ENCODE measurements around the gene PHACTR1. TPM values are rescaled to one million over a fixed set of nuclear protein-coding genes. Genes with fewer than 3 reads are reported as not detected.
A peak's percentile ranks its signal among the peaks of the same experiment; 100 is the strongest.

PHACTR1 gene
- total RNA-seq, 1 donor from 2014 or later = 50.7 TPM

DNA sequence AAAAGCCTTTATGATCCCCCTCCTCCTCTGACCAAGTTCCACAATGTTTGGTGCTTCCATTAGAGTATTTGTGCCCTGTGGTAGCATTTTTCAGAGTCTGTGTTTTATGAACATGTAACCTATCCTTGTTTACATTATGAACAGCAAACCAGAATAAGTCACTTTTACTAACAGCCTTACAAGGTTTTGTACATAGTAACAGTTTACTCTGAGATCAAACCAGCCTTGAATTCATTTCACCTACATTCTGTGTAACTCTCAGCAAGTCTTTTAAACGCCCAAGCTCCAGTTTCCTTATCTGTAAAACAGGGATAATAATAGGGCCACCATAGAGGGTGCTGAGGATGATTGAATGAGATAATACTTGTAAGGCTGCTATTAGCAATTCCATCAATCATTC is 175.0 kb downstream of the PHACTR1 start:
- Mint-ChIP-seq H3K9me3 (ENCODE audit: unreplicated experiment) (peaks cover 2% of the 10 kb centered on the region), H3K36me3 (ENCODE audit: unreplicated experiment) (peaks cover 15% of the 10 kb centered on the region), H3K4me1 (ENCODE audit: low read depth, unreplicated experiment) (peaks cover 22% of the 10 kb centered on the region), H3K4me3 (ENCODE audit: unreplicated experiment) (no peak overlapping the region), H3K27me3 (ENCODE audit: unreplicated experiment) (peaks cover 6% of the 10 kb centered on the region), H3K27ac (ENCODE audit: unreplicated experiment) (no peak overlapping the region)
- no peak for DNase-seq
- TF ChIP-seq, protein P1, sequence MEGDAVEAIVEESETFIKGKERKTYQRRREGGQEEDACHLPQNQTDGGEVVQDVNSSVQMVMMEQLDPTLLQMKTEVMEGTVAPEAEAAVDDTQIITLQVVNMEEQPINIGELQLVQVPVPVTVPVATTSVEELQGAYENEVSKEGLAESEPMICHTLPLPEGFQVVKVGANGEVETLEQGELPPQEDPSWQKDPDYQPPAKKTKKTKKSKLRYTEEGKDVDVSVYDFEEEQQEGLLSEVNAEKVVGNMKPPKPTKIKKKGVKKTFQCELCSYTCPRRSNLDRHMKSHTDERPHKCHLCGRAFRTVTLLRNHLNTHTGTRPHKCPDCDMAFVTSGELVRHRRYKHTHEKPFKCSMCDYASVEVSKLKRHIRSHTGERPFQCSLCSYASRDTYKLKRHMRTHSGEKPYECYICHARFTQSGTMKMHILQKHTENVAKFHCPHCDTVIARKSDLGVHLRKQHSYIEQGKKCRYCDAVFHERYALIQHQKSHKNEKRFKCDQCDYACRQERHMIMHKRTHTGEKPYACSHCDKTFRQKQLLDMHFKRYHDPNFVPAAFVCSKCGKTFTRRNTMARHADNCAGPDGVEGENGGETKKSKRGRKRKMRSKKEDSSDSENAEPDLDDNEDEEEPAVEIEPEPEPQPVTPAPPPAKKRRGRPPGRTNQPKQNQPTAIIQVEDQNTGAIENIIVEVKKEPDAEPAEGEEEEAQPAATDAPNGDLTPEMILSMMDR (IDR thresholded peaks at IDR 0.05; ENCODE audit: partially characterized antibody, unreplicated experiment) = no peak

DNA sequence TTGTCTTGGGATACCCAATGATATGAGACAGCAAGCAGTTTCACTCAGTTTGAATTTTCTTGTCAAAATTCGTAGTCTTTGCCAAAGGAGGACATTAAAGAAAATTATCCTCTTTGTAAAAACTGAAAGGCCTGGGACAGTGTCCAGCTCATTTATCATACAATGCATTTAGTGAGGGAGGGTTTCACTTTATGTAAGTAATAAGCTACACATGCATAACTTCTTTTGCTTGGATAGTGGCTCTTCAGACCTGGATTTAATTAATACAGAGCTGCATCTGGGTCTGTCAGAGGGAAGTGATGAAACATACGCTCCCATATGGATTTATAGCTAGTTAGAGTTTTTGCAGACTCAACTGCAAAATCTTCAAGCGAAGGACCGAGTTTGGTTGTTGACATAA is 175.6 kb downstream of the PHACTR1 start:
- peaks cover 2% of the 10 kb centered on the region for H3K9me3 Mint-ChIP-seq (ENCODE audit: unreplicated experiment)
- H3K27me3 Mint-ChIP-seq (ENCODE audit: unreplicated experiment) = peaks cover 4% of the 10 kb centered on the region
- TF ChIP-seq, protein P1 (IDR thresholded peaks at IDR 0.05; ENCODE audit: partially characterized antibody, unreplicated experiment) = no peak
- H3K4me3 Mint-ChIP-seq (ENCODE audit: unreplicated experiment) = no peak overlapping the region
- H3K27ac Mint-ChIP-seq (ENCODE audit: unreplicated experiment) = no peak overlapping the region
- peaks cover 23% of the 10 kb centered on the region for H3K4me1 Mint-ChIP-seq (ENCODE audit: low read depth, unreplicated experiment)
- no peak for DNase-seq
- H3K36me3 Mint-ChIP-seq (ENCODE audit: unreplicated experiment) = peaks cover 15% of the 10 kb centered on the region

DNA sequence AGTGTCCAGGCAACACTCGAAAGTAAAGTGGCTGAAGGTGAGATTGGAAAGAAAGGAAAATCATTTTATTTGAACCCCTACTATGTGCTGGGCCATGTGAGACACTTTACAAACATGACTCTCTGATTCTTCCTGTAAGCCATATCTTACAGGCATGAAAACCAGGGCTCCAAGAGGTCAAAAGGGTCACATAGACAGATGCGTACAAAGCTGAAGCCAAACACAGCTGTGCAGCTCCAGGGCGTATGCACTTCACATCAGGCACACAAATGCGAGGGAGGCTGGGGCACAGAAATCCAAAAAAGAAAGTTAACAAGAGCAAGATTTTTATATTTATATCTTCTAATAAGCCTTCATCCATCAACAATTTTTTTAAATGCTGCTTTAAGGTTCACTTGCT is 176.5 kb downstream of the PHACTR1 start:
- peak overlapping the region; percentile 95 for H3K27ac Mint-ChIP-seq (ENCODE audit: unreplicated experiment)

DNA sequence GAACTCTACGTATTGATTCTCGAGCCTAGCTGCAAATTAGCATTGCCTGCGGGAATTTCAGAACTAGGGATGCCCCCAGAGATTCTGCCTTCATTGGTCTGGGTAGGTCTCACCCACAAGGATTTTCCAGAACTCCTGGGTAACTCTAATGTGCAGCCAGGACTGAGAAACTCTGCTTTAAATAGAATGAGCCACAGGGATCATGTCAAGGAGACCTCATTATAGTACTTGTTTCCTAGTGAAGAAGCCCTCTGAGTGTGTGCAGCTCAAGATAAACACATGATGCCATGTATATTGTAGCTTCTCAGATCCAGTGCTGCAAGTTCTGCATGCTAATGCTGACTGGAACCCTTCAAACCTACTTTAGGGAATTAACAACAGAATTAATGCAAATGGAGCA is 179.2 kb downstream of the PHACTR1 start:
- Mint-ChIP-seq H3K27ac (ENCODE audit: unreplicated experiment) (no peak overlapping the region), H3K27me3 (ENCODE audit: unreplicated experiment) (peaks cover 4% of the 10 kb centered on the region), H3K36me3 (ENCODE audit: unreplicated experiment) (peaks cover 8% of the 10 kb centered on the region), H3K9me3 (ENCODE audit: unreplicated experiment) (peaks cover 3% of the 10 kb centered on the region), H3K4me1 (ENCODE audit: low read depth, unreplicated experiment) (peaks cover 25% of the 10 kb centered on the region), H3K4me3 (ENCODE audit: unreplicated experiment) (no peak overlapping the region)
- TF ChIP-seq, protein P1 (IDR thresholded peaks at IDR 0.05; ENCODE audit: partially characterized antibody, unreplicated experiment) = no peak
- DNase-seq = no peak

More for the DNA sequence above, 176.5 kb downstream of the PHACTR1 start:
- Mint-ChIP-seq H3K4me1 (ENCODE audit: low read depth, unreplicated experiment) (peaks cover 23% of the 10 kb centered on the region), H3K36me3 (ENCODE audit: unreplicated experiment) (peaks cover 15% of the 10 kb centered on the region), H3K27me3 (ENCODE audit: unreplicated experiment) (peaks cover 1% of the 10 kb centered on the region), H3K9me3 (ENCODE audit: unreplicated experiment) (peaks cover 3% of the 10 kb centered on the region), H3K4me3 (ENCODE audit: unreplicated experiment) (peak overlapping the region; percentile 74)
- DNase-seq = no peak
- TF ChIP-seq, protein P1 (IDR thresholded peaks at IDR 0.05; ENCODE audit: partially characterized antibody, unreplicated experiment) = no peak

DNA sequence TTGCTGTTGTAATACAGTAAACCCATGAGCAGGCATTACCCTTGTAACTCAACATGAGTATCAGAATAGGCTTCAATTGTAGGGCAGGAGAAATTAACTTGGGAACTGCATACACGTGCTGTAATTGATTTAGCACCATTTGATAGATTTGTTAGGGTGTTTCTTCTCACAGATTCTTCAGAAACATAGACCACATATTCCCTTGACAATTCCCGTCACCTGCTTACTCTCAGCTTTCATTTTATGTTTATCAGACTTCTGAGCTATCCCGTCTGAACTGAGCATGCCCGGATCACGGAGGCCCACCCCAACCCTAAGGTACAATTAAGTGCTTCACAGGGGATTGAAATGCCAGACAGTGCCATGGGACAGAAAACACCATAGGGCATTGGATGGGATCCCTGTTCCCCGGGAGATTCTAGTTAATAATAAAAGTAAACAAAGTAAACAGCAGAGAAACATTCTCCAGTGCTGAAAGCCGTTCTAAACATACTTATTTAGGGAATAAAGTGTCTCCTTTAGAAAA is 179.7 kb downstream of the PHACTR1 start:
- DNase-seq = no peak
- TF ChIP-seq, protein P1 (IDR thresholded peaks at IDR 0.05; ENCODE audit: partially characterized antibody, unreplicated experiment) = no peak
- Mint-ChIP-seq H3K4me3 (ENCODE audit: unreplicated experiment) (no peak overlapping the region), H3K27ac (ENCODE audit: unreplicated experiment) (no peak overlapping the region), H3K27me3 (ENCODE audit: unreplicated experiment) (peaks cover 4% of the 10 kb centered on the region), H3K36me3 (ENCODE audit: unreplicated experiment) (peaks cover 4% of the 10 kb centered on the region), H3K9me3 (ENCODE audit: unreplicated experiment) (peaks cover 3% of the 10 kb centered on the region), H3K4me1 (ENCODE audit: low read depth, unreplicated experiment) (peaks cover 25% of the 10 kb centered on the region)

All from glutamatergic neuron (in vitro differentiated cells).